ENCODE measurements around the gene TADA3.
"Not testable (repeated sequence)": the region's sequence is repeated elsewhere in the genome, so short reads cannot be mapped to it uniquely, and the experiment has no call there.

Gene TADA3

DNA sequence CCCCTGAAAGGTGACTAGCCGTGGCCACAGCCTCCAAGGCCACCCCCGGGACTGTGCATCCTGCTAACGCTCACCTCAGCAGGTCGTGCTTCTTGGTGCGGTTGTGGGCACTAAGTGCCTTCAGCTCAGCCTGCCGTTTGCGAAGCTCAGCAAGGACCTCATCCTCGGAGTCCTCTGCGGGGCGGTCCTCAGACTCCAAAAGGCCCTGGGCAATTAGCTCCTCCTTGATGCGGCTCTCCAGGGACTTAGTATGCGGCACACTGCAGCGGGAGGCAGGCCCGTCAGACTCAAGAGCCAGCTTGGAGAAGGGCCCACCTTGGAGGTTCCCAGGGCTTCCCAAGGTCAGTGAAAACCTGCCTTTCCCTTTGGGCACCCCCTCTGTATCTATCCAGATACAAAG lies 8.3 kb downstream of the TADA3 start:
- DNase-seq (no peak), ATAC-seq (no peak)

GRCh38 chr3:9782770-9783169 lies 9.5 kb downstream of the TADA3 start:
- no peak for DNase-seq

GRCh38 chr3:9781978-9782603 lies 10.2 kb downstream of the TADA3 start:
- ATAC-seq (no peak), DNase-seq (no peak)

More at GRCh38 chr3:9782770-9783169, 9.5 kb downstream of the TADA3 start:
- ATAC-seq: no peak

DNA sequence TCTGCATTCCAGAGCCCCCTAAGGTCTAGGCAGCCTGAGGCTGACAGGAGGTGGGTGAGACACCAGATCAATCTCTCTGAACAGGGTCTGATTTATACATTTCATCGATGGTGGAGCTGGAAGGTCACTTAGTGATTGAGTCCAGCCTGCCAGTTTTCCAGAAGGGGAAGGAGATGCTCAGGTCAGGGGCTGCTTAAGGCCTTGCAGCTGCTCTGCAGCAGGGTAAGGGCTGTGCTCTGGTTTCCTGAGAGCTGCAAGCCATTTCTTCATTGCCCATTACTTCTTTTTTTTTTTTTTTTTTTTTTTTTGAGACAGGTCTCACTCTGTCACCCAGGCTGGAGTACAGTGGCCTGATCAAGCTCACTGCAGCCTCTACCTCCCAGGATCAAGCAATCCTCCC lies 10.7 kb downstream of the TADA3 start:
- no peak for DNase-seq
- no peak for ATAC-seq

- ATAC-seq: no peak
- no peak for DNase-seq
Observed at GRCh38 chr3:9780910-9781309, 11.4 kb downstream of the TADA3 start.

DNA sequence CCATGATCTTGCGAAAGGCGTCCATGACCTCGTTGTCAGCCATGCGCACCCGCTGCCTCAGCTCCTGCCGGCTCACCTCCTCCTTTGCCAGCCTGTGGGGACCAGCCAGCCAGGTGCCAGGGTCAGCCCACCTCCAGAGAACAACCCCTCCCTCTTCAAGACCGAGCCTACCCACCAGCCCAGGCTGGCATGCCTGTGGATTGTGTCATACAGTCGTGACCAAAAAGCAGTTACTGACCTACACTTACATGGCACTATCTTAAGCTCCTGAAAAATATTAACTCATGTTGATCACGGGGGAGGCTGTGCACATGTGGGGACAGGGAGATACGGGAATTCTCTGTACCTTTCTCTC lies 11.8 kb downstream of the TADA3 start:
- DNase-seq (no peak), ATAC-seq (no peak)

GRCh38 chr3:9779721-9780457 lies 12.4 kb downstream of the TADA3 start:
- ATAC-seq (peak; percentile 60), DNase-seq (peak; percentile 64)

- no peak for ATAC-seq
- peak; percentile 27 for DNase-seq
Observed at GRCh38 chr3:9779075-9779593, 13.1 kb downstream of the TADA3 start.

- ATAC-seq (peak; percentile 89), DNase-seq (peak; percentile 71)
Observed at GRCh38 chr3:9778143-9779074, 13.9 kb downstream of the TADA3 start.

GRCh38 chr3:9777694-9778021 lies 14.6 kb downstream of the TADA3 start:
- ATAC-seq: peak; percentile 40
- peak; percentile 34 for DNase-seq

DNA sequence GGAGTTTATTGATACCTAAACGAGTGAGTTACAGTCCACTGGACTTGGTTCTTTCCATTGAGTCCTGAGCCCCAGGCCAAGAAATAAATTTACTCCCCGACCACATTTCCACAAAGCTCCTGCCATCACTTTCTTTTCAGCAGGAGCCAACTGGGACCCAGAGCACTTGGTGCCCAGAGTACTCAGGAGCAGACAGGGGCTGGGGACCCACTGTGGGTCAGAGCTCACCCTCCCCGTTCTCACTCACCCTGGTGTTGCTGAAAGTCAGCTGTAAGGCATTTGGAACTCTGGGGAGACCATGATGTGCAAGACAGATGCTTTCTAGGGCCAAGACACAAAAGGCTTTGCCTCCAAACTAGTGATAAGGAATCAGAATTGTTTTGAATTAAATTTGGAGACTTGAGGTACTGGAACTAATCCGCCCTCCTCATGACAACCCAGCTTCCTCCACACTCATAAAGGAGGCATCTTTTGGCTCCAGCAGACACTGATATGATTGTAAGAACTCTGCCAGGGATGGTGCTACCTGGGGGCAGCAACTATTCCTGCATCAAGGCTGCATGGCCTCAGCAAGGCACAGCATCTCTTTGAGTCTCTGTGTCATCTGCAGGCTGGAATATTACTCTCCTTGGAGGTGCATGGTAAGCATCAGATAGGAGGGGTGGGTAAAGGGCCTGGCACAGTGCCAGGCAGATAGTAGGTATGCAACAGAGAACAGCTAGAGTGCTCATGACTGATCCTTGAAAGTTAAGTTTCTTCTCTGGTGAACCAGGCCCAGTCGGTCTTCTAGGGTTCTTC lies 15.2 kb downstream of the TADA3 start:
- no peak for ATAC-seq
- no peak for DNase-seq

- ATAC-seq, DNase-seq: not testable (repeated sequence)
Observed at GRCh38 chr3:9771007-9771406, 21.3 kb downstream of the TADA3 start.

DNA sequence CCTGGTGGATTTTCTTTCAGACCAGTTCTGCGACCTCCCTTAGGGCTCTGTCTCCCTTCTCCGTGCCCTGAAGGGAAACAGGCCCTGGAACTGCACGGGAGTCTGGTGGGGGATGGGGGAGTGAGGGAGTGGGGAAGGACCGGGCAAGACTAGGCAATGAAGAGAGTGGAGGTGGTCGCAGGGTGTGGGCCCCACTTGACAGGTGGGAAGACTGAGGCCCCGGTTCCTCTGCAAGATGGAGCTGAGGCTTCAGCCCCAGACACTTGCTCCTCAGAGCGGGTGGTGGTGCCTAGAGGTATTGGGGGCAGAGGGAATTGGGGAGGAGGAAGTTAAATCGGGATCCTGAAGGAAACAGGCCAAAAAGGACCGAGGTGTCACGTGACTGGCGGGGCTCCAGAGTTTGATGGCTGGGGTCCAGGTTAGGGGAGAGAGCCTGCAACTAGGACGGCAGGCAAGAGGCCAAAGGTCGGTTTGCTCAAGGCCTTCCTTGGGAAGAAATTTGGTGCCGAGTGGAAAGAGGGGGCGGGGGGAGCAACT lies 21.9 kb downstream of the TADA3 start:
- ATAC-seq (no peak), DNase-seq (no peak)

GRCh38 chr3:9769426-9770275 lies 22.6 kb downstream of the TADA3 start, which contains the start of gene CAMK1:
Gene CAMK1, minus strand, starts transcription at chr3:9769947. Its CDS starts 2,198 bp downstream, at chr3:9767749.
- ATAC-seq (peak; percentile 95), DNase-seq (peak; percentile 81)

- ATAC-seq: no peak
- DNase-seq: no peak
Observed at GRCh38 chr3:9769012-9769411, 23.3 kb downstream of the TADA3 start.

GRCh38 chr3:9768141-9768775 lies 24.0 kb downstream of the TADA3 start:
- ATAC-seq (no peak), DNase-seq (no peak)

DNA sequence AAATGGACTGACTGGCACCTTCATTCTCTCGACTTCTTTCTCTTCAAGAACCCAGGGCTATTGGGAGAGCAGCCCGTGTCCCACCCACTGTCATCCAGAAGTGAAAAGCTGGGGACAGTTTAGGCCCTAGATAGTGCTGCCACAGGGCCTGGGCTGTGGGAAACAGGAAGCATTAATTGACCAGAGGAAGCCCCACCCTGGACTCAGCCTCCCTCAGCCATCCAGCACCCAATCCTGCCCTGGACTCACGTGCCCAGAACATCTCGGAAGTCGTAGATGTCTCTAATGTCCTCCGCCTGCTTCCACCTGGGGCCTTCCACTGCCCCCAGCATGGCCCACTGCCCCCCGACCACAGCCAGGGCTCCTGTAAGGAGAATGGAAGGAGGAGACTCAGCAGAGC lies 24.9 kb downstream of the TADA3 start:
- ATAC-seq: no peak
- DNase-seq: no peak

- ATAC-seq: no peak
Observed at GRCh38 chr3:9765865-9766264, 26.4 kb downstream of the TADA3 start.

DNA sequence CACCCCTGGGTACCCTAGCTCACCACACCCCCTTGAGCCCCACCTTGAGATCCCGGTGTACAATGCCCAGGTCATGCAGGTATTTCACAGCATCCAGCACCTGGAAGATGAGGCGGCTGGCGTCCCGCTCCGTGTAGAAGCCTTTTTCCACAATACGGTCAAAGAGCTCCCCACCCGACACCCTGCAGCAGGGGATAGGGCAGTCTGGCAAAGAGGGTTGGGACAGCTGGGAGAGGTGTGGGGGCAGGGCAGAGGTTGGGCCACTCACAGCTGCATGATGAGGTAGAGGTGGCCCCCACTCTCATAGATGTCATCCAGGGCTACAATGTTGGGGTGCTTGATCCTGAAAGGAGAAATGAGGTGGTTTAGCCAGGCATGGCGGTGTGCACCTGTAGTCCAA lies 29.4 kb downstream of the TADA3 start:
- DNase-seq (no peak), ATAC-seq (no peak)

More at GRCh38 chr3:9765865-9766264, 26.4 kb downstream of the TADA3 start:
- DNase-seq: no peak

GRCh38 chr3:9761919-9762318 lies 30.4 kb downstream of the TADA3 start:
- DNase-seq (no peak), ATAC-seq (no peak)

Measured in stimulated activated naive CD8-positive, alpha-beta T cell treated with anti-CD3 and anti-CD28 coated beads, Interleukin-15, Interleukin-2, amounts not matched to agents 100 U/mL and 50 U/mL, for 24 hours (primary cell).